Peyer's patch (tissue), 4 donors: ENCODE measurements around the gene ATP1A2.

Experiments
- CTCF ChIP-seq, 6 experiments: fragments of 450-650 bp in 4 of 6; fragments of 200-600 bp in 2 of 6; sonication (generic) in 1 of 6; IDR thresholded peaks; one replicate each; pipeline ENCODE4 v1.5.1; 2017 to 2019; ENCODE audit warnings: antibody characterized with exemption in 6 of 6, mild to moderate bottlenecking in 3 of 6, moderate library complexity in 1 of 6
- POLR2A ChIP-seq, 2 donors: fragments of 450-650 bp; IDR thresholded peaks; one replicate each; pipeline ENCODE4 v1.5.1; 2017; ENCODE audit warnings: antibody characterized with exemption in 2 of 2, mild to moderate bottlenecking in 2 of 2, moderate library complexity in 2 of 2

GRCh38 chr1:160069460-160070231 is 45.9 kb upstream of the ATP1A2 start, which contains the start of gene KCNJ10:
- TF ChIP-seq POLR2A (IDR thresholded peaks at IDR 0.05) (no peak), CTCF (IDR thresholded peaks at IDR 0.05) (no peak)
